A549 treated with CpdA at 1 μM for 4 hours (cell line): ENCODE results near the gene USH2A. TPM values are rescaled to one million over a fixed set of nuclear protein-coding genes. Genes with fewer than 3 reads are reported as not detected.

Experiments used
- total RNA-seq: library from RNA; stranded (reverse); fragments of 200-300 nt; extraction: Qiagen RNA extraction; gene quantifications from 5 replicates; pipeline ENCODE4 v1.2.3, GENCODE V29; 2022; ENCODE audit warnings: low read depth

USH2A gene, protein sequence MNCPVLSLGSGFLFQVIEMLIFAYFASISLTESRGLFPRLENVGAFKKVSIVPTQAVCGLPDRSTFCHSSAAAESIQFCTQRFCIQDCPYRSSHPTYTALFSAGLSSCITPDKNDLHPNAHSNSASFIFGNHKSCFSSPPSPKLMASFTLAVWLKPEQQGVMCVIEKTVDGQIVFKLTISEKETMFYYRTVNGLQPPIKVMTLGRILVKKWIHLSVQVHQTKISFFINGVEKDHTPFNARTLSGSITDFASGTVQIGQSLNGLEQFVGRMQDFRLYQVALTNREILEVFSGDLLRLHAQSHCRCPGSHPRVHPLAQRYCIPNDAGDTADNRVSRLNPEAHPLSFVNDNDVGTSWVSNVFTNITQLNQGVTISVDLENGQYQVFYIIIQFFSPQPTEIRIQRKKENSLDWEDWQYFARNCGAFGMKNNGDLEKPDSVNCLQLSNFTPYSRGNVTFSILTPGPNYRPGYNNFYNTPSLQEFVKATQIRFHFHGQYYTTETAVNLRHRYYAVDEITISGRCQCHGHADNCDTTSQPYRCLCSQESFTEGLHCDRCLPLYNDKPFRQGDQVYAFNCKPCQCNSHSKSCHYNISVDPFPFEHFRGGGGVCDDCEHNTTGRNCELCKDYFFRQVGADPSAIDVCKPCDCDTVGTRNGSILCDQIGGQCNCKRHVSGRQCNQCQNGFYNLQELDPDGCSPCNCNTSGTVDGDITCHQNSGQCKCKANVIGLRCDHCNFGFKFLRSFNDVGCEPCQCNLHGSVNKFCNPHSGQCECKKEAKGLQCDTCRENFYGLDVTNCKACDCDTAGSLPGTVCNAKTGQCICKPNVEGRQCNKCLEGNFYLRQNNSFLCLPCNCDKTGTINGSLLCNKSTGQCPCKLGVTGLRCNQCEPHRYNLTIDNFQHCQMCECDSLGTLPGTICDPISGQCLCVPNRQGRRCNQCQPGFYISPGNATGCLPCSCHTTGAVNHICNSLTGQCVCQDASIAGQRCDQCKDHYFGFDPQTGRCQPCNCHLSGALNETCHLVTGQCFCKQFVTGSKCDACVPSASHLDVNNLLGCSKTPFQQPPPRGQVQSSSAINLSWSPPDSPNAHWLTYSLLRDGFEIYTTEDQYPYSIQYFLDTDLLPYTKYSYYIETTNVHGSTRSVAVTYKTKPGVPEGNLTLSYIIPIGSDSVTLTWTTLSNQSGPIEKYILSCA (N-terminal part only)
- not detected in 5 replicates for total RNA-seq

DNA sequence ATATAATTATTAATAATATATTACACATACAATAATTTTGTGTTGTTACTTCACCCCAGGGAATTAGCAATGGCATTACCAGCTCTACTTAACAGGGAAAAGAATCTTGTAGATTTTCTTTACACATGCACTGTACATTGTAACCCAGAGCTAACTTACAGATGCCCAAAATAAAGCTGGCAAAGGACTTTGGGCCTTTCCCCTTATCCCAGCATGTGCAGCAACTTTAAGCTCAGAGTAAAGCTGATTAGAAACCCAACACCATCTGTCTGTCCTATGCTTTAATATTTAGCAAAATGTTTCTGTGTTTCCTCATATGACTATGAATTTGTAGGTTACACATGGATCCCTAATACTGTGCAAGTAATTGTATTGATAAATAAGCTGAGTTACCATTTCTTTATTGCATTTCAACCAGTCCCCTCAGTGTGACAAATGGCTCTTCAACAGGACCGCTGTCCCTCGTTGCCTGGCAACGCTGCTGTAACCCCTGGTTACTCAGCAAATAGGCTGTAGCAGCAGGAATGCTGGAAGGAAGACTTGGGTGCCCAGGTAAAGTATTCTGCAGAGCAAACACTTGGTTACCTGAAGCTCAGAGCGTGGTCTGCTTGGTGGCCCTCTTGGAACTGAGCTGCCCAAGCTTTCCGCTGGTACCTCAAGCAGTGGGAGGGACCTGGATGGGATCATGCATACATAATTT lies at the start of gene USH2A:
Gene USH2A (minus strand): TSS at position 628 of the 700 bp plus-strand sequence. CDS start 1,112 bp downstream, outside the sequence.

